SU-DHL-6 (cell line): Measurements from ENCODE around the gene ETFDH.

Source experiments
- CTCF ChIP-seq: fragments of 200-600 bp; sonication (generic); IDR thresholded peaks from one replicate; pipeline ENCODE4 v1.5.1; 2017; ENCODE audit warnings: antibody characterized with exemption, mild to moderate bottlenecking, low read length, moderate library complexity; ENCODE audit not compliant: insufficient read depth, poor library complexity, severe bottlenecking
- EZH2phosphoT487 ChIP-seq: fragments of 200-600 bp; sonication (generic), shearing (Covaris generic); conservative IDR thresholded peaks from 2 replicates; pipeline ENCODE4 v1.6.1; 2018; ENCODE audit warnings: mild to moderate bottlenecking, antibody characterized with exemption, low read length, moderate library complexity, mixed read lengths

- no peak for TF ChIP-seq CTCF
- no peak for TF ChIP-seq EZH2phosphoT487
Measured at GRCh38 chr4:158625544-158625943, 46.6 kb upstream of the ETFDH start.
